GM21825 (cell line): ENCODE measurements around the gene DNAJB14.
"Not testable (repeated sequence)": the region's sequence is repeated elsewhere in the genome, so short reads cannot be mapped to it uniquely, and the experiment has no call there.

Experiments used
- ATAC-seq: cut with Tn5 transposase; IDR thresholded peaks from one replicate; pipeline ENCODE4 v1.9.1; 2021; ENCODE audit warnings: mild to moderate bottlenecking, moderate library complexity; ENCODE audit not compliant: unreplicated experiment

Gene DNAJB14

DNA sequence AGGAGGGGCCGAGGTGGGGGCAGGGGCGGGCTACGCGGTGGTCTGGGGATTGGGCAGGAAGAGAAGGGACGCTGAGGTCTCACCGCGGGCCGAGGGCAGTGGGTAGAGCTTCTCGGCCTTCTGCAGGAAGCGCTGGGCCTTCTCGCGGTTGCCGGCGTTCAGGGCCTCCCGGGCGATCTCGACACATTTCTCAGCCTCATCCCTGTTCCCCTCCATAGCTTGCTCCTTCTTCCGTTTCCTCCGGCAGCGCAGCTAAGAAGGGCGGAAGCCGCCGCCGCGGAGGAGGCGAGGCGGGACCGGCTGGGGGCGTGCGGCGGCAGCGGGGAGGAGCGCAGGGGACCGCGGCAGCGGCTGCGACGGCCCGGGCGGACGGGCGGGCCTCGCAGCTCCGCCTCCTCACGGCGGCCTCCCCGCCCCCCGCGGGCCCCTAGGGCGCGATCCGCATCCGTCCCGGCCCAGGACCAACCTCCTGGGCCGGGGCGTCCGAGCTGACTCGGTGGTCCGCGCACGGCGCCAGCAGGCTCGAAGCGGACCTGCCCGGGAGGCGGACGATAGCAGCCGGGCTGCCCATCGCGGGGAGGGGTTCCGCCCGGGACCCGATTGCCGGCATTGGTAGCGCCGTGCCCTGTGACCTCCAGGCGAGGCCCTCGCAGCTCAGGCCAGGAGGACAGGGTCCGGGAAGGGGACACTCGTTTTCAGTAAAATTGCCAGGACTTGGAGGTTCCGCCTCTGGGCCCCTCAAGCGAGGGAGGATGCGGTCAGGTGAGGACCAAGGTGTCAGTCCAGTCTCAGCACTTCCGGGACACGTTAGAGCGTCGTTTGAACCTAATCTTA, at the start of gene DNAJB14:
DNAJB14 (minus strand) TSS at position 263 of the 834 bp plus-strand sequence; CDS start at position 216, 47 bp downstream.
- ATAC-seq = peak; percentile 49

DNA sequence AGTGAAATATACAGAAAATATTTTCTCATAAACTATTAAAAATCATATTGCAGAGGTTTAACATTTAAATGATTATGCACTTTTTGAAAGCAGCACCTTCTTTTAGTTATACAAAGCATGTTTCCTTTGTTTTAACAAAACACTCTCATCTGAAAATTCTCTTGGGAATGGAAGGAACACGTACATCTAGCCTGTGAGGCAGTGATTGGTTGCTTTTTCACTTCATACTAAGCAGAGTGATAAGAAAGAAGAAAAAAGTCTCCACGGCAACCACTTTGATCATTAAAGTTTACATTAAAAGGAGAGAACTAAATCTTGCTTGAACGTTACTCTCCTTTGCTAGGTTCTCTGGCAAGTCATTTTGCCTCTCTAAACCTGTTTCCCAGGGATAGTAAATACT, 45.3 kb upstream of the DNAJB14 start:
- no peak for ATAC-seq

DNA sequence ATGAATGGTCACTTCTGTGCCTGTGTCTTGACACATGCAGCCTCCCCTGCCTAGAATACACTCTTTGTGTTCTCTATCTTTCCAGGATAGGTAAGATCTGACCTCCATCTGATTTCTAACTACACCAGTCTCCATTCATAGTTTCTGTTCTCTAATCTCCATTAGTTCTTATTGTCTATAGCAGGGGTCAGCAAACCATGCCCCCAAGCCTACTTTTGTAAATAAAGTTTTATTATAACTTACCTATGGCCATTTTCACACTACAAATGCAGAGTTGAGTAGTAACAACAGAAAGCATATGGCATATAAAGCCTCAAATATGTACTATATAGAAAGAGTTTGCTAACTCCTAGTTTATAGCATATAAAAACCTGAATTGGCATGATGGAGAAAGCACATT, 41.3 kb upstream of the DNAJB14 start:
- ATAC-seq = no peak

DNA sequence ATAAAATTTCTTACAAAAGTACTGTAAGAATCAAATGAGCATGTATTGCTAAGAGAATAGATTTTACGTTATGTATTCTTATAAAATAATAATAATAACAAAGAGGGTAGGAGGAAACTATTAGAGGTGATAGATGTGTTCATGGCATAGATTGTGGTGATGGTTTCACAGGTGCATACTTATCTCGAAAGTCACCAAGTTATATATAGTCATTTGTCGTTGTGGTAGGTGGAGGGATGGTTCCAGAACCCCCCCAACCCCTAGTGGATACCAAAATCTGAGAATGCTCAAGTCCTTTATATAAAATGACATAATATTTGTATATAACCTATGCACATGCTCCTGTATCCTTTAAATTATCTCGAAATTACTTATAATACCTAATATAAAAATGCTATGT, 40.4 kb upstream of the DNAJB14 start:
- ATAC-seq = no peak

DNA sequence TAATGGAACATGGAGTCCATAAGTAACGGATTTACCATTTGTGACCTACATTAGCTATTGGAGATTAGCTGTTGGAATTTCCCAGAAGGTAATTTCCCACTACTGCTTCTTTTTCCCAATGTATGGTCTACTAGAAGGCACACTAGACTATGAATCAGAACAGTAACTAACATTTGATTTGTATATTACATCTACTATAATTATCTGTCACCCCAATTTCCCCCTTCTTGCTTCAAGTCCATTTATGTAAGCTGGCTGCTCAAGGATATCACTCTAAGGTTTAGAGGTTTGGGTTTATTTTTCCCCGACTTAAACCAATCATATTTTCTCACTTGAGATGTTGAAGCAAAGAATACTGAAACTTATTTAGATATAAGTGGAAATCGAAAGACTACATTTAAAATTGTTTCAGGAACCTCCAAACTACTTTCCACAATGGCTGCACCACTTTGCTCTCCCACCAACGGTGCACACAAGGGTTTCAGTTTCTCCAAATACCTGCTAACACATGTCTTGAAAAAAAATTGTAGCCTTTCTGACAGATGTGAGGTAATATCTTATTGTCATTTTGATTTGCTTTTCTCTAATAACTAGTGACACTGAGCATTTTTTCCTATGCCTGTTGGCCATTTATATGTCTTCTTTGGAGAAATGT, 37.0 kb upstream of the DNAJB14 start:
- no peak for ATAC-seq

DNA sequence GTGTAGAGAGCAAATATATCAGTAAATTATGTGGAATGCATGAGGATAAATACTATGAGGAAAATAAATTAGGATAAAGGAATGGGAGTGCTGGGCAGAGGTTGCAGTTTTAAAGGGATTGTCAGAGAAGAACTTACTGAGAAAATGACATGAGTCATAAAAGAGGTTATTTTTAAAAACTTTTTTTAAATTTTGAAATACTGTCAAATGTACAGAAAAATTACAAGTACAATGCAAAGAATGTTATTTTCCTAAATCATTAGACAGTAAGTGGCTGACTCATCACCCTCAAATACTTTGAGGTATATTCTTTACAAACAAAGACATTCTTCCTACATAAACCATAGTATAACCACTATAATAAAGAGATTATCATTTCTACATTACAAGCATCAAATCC, 33.5 kb upstream of the DNAJB14 start:
- ATAC-seq = no peak

DNA sequence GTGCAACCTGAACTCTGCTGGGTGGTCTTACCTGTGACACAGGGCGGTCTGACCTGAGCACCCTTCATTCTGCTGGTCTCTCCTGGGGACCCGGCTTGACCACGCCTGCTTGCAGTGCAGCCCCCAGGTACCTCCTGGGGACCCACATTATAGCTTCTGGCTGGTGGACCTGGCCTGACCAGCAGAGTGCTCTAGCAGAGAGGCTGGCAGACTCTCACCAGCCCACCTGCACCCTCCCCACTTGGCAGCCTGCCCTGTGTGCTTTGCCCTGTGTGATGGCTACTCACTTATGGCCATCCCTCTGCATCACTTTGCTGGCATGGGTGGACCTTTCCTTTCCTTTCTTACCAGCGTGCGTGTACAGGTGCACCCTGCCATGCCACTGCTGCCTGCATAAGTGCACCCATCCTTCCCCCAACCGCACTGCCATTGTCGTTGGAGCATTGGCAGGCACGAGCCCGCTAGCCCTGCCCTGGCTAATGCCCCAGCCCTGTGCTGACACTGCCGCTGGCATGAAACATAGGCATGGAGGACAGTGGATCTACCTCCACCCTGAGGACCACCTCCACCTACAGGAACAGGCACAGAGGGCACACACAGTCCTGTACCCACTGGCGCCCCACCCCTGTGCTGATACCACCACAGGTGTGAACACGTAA, 25.2 kb upstream of the DNAJB14 start:
- ATAC-seq = no peak

DNA sequence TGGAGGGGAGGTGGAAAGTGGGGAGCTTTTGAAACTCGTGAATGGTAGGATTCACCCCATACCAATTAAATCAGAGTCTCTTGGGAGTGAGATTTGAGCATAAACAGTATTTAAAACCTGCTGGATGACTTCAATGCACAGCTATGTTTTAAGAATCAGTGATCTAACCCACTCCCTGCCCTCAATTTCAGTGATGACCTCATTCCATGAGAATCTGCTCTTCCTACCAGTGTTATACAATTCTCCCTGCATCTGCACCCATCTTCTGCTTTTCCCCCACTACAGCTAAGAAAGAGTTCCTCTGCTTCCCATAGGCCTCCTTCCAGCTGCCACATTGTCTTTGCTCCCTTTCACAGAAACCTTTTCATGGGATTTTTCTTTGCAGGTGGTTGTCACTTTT, 21.9 kb upstream of the DNAJB14 start:
- ATAC-seq = no peak

DNA sequence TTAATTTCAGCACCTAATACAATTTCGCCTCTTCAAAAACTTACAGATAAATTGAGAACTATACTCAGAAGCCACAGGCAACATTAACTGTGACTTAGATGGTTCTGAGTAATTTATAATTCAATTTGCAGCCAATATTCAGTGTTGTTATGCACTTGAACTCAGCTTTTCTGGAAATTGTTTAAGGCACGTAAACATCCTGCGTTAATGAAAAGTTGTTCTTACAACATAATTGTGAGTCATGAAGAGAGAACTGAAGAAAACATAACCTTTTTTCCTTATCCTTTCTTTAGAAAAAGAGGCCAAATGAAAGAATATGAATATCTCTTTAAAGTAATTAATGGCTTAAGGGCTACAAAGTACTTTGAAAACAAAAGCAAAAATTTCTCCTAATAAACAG, 20.3 kb upstream of the DNAJB14 start:
- ATAC-seq = no peak

DNA sequence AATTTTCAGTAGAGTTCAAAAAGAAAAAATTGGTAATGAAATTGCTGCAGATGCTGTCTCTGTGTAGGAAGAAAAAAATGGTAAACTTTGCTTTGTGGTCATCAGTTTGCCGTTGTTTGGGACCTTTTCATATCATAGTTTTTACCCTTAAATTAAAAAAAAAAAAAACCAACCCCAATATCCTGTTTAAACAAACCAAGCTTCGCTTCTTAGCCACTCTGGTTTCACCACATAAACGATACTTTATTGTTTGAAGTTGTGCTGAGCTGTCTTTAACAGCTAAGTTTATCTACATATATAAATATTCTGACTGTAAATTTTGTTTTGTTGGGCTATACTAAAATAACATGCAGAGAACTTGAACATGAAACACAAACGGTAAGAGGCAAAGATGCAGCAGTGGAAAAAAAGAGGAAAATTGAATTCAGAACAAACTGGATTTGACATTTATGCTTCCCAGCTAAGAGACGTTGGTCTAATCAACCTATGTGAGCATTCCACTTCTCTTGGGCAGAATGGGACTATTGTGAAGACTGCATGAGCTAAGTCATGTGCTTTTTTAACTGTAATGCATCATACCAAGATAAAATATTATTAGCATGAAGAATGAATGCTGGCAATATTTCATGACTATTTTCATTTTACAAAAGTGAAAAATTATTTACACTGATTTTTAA, 19.4 kb upstream of the DNAJB14 start:
- ATAC-seq = no peak

DNA sequence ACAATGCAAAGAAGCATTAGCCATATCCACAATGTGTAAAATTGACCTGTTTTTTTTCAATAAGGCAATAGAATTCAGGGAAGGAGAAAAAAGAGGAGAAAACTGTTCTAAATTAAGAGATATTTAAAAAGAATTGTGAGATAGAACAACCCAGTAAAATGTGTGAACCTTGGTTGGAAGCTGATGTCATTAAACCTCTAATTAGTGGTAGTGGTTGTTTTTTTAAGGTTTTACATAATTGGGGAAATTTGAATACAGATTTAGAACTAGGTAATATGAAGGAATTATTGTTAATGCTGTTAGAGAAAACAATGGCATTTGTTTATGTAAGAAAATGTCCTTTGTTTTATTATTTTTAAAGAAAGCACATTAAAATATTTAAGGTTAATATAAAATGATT, 18.8 kb upstream of the DNAJB14 start:
- ATAC-seq = no peak

DNA sequence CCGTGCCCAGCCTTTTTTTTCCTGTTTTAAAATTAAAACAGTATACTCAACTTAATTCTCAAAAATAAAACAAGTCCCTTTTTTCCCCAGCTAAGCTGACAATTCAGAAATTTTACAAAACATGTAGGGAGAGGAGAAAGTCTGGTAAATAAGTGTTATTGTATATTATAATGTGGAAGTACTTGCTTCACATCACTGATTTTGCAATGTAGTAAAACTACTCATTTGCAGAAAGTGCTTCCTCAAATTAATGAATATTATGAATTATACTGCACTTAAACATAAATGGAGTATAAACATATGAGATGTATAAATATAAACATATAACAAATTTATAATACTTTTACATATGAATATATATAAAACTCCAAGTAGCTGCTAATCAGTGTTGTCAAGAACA, 15.3 kb upstream of the DNAJB14 start:
- no peak for ATAC-seq

DNA sequence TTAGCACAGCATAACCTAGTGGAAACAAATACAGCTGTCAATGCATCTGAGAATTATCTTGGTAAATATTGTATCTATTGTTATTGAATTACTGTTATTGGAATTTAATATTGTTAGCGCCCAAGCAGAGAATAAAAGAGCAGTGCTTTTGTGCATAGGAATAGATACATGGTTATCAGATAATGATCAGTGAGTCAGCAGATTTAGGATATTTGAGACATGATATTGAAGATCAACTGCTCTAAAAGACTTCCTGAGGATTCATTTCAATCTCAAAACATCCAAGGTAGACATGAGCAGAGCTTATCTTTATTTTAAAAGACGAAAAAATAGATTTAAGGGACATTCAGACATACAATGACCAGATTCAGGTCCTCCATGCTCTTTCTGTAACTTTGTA, 14.2 kb upstream of the DNAJB14 start:
- no peak for ATAC-seq

DNA sequence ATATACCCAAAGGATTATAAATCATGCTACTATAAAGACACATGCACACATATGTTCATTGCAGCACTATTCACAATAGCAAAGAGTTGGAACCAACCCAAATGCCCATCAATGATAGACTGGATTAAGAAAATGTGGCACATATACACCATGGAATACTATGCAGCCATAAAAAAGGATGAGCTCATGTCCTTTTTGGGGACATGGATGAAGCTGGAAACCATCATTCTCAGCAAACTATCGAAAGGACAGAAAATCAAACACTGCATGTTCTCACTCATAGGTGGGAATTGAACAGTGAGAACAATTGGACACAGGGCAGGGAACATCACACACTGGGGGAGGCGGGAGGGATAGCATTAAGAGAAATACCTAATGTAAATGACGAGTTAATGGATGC, 11.8 kb upstream of the DNAJB14 start:
- not testable (repeated sequence) for ATAC-seq

DNA sequence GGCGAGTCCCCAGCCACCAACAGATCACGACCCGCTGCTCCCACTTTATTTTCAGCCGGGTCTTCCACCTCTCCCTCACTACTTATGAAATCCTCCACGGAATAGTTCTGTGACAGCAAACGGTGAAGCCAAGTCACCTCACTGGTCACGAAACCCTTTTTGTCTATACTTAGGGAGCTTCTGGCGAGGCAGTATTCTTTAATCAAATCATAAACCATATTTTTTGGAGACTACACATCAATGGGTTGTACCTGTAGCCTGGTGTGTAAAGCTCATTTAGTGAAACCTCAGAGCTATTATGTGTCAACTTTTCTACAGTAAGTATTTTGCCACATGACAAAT, 4.5 kb upstream of the DNAJB14 start:
- no peak for ATAC-seq

DNA sequence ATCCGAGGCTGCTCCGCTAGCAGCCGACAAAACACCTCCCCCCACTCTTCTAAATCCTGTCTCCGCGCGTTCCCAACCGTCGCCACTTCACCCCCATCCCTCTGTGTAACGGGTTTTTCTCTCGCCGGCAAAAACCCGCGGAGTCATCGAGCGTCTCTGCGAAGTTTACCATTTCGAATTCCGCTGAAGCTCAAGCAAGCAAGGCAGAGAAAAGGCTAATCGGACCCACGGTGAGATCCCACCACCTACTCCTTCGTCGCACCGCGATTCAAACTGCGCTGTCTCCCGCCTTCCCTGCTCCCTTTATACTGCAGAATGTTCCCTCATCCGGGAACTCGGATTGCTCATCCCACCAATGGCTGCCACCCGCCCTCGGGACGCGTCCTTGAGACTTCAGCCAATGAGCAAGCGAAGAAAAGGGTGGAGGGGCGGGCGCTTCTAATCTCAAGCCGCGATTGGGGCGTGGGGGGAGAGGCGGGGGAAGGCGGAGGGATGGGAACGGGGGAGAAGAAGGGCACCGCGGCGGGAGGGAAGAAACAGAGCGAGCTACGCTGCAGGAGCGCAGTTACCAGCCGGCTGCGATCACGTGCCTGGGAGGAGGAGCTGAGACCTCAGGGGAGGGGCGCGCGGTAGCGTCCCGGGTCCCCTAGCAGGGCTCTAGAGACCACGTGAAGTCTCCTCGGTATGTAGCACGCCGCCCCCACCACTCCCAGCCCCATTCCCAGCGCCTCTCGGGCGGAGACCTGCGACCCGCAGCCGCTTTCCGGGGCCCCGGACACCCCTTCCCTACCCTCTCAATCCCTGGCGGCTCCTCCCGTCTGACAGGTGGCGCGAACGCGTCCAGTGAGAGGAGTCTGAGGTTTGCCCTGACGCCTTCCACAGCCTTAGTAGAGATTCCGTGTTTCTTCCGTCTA, 3.8 kb upstream of the DNAJB14 start, which contains the start of gene H2AZ1:
H2AZ1 (minus strand) TSS at position 277 of the 914 bp plus-strand sequence; CDS start at position 172, 105 bp downstream.
- ATAC-seq = peak; percentile 55

DNA sequence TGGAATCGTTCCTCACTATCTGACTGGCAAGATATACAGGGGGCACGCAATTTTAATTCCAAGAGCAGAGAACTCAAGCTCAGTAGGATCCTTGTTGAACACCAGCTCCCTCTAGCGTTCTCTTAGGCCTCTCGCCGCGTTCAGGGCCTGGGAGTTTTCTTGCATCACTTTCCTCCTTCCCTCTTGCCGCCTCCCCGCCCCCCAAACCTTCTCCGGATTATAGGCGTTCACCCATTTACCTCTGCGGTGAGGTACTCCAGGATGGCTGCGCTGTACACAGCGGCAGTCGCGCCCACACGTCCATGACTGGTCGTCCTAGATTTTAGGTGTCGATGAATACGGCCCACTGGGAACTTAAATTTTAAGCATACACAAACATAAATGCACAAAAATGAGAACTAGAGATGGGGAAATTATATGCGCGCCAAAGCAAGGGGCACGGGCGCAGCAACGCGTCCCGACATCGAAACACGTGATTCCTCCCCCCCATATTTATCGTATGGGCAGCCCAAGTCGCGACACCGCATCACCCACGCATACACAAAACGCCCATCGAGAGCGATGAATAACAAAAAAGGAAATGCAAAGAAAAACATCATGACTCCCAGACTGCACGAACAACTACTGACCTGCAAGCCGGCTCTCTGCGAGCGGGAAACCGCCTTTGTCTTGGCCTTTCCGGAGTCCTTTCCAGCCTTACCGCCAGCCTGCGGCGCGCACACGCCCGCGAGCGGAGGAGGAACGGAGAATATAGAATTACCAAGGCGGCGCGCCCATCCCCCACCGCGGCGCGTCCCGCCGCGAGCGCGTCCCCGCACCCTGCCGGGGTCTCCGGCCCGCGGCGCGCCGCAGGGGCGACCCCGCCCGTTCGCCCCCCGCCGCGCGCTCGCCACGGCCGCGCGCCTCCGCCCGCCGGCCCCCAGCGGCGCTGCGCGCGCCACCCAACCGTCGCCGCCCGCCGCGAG, 2.9 kb upstream of the DNAJB14 start:
- ATAC-seq = peak; percentile 31

DNA sequence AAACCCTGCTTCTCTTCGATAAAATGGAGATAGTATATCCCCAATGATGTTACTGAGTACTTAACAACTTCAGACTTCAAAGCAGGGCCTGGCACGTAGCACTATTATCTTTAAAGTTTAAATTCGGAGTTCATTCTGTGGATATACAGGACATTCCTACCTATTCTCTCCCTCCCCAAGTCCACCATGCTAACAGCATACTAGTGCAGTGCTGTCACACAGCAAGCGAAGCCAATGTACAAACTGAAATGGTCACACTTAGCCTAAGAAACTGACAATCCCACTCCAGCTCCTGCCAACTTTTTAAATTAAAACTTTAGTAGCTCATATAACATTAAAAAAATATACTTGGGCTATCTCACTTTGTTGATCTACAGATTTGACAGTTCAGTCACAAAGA, 1.2 kb upstream of the DNAJB14 start:
- no peak for ATAC-seq

DNA sequence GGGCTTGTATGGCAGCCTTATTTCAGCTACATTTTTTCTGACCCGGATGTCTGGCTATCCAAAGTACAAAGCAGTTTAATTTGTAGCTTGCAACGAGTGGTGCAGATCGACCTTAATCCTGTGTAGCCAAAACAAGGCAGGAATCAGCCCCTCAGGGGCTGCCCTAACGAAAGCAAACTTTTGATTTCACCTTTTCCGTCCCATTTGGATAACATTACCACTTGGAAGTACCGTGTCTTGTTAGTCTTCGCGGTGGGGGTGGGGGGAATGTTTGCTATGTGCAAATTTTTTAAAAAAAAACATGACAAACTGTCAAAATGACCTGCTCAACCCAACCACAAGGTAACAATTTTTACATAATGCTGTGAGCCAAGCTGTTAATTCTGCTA, 766 bp upstream of the DNAJB14 start:
- ATAC-seq = no peak
